ENCODE data around the gene LSAMP. TPM values are rescaled to one million over a fixed set of nuclear protein-coding genes. Genes with fewer than 3 reads are reported as not detected.

The LSAMP gene
- total RNA-seq, 6 experiments from 2014 or later, result under 0.01 to 0.22 (median 0.12) TPM; not detected in 1

DNA sequence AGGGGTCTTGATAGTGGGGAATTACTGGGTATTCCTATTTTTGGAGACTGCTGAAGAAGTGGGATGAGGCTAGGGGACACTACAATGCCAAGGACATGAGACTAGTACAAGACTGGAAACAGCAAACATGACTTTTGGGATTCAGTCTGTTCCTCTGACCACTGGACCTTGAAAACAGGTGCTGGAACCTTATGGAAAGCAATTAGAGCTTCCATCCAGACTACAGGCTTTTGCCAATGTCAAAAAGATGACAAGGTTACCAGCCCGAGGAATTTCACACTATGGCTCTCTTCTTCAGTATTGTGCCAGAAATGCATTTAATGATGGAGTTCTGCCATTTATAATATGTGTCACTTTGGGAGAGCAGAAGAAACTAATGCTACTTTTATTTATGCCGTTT, 539.4 kb downstream of the LSAMP start:
- ATAC-seq (no peak), DNase-seq (no peak)
- Histone ChIP-seq H3K27ac (no peak overlapping the region), H3K9me3 (no peaks in the 10 kb centered on the region), H3K36me3 (no peaks in the 10 kb centered on the region), H3K27me3 (no peaks in the 10 kb centered on the region), H3K4me1 (no peaks in the 10 kb centered on the region), H3K4me3 (no peak overlapping the region)
- WGBS (ENCODE audit: insufficient coverage, low coverage, low lambda C conversion rate, missing lambda C conversion rate), result 60% methylated on average over 2 of the region's 2 CpGs
- TF ChIP-seq POLR2A (IDR thresholded peaks at IDR 0.05), result no peak
- intact Hi-C loops (cut with DNase I), result no loop called here

DNA sequence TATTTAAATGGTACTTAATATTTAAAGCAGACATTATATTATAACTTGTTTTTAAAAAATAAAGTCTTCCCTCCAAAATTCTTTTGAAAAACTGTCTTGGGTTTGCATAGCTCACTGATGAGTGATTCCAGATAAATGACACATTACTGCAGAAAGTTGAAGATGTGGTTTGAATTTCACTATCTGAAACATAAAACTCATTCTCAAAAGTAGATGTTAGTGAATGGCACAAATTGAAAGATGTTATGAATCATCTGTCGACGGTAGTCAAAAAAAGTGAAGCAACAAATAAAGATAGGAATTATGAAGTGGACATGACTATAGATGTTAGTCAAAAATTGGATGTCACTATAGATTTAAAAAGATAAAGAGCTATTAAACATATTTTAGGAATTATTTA, 541.4 kb downstream of the LSAMP start:
- no peak for DNase-seq
- no peak overlapping the region for H3K4me3 ChIP-seq
- 52% methylated on average over 2 of the region's 2 CpGs for WGBS (ENCODE audit: insufficient coverage, low coverage, low lambda C conversion rate, missing lambda C conversion rate)
- TF ChIP-seq, protein P1, sequence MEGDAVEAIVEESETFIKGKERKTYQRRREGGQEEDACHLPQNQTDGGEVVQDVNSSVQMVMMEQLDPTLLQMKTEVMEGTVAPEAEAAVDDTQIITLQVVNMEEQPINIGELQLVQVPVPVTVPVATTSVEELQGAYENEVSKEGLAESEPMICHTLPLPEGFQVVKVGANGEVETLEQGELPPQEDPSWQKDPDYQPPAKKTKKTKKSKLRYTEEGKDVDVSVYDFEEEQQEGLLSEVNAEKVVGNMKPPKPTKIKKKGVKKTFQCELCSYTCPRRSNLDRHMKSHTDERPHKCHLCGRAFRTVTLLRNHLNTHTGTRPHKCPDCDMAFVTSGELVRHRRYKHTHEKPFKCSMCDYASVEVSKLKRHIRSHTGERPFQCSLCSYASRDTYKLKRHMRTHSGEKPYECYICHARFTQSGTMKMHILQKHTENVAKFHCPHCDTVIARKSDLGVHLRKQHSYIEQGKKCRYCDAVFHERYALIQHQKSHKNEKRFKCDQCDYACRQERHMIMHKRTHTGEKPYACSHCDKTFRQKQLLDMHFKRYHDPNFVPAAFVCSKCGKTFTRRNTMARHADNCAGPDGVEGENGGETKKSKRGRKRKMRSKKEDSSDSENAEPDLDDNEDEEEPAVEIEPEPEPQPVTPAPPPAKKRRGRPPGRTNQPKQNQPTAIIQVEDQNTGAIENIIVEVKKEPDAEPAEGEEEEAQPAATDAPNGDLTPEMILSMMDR (IDR thresholded peaks at IDR 0.05), result no peak
- TF ChIP-seq POLR2A (IDR thresholded peaks at IDR 0.05), result no peak
- H3K9me3 ChIP-seq, result no peaks in the 10 kb centered on the region
- H3K4me1 ChIP-seq, result no peaks in the 10 kb centered on the region
- ATAC-seq, result no peak
- intact Hi-C loops (cut with DNase I), result no loop called here
- H3K27ac ChIP-seq, result no peak overlapping the region
- no peaks in the 10 kb centered on the region for H3K36me3 ChIP-seq
- no peaks in the 10 kb centered on the region for H3K27me3 ChIP-seq

DNA sequence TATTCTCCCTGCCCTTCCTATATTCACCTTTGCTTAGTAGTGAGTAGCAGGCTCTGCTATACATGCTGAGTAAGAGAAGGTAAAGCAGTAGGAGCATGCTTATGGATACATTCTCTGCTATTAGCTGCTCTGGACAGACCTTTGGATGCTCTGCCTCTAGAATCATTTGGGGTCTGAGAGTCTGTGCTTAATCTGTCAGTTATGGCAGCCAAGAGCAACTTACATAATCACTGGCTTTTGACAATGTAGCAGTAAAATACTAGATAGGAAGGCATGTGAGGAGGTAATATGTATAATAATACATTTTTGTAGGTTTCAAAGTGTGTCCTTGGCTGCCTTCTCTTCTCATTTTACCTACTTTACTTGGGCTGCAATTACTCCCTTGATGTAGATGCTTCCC, 544.3 kb downstream of the LSAMP start:
- ATAC-seq (no peak), DNase-seq (no peak)
- TF ChIP-seq POLR2A (IDR thresholded peaks at IDR 0.05), result no peak
- Histone ChIP-seq H3K27me3 (no peaks in the 10 kb centered on the region), H3K9me3 (no peaks in the 10 kb centered on the region), H3K4me1 (no peaks in the 10 kb centered on the region), H3K4me3 (no peak overlapping the region), H3K27ac (no peak overlapping the region), H3K36me3 (no peaks in the 10 kb centered on the region)
- intact Hi-C loops (cut with DNase I), result no loop called here

DNA sequence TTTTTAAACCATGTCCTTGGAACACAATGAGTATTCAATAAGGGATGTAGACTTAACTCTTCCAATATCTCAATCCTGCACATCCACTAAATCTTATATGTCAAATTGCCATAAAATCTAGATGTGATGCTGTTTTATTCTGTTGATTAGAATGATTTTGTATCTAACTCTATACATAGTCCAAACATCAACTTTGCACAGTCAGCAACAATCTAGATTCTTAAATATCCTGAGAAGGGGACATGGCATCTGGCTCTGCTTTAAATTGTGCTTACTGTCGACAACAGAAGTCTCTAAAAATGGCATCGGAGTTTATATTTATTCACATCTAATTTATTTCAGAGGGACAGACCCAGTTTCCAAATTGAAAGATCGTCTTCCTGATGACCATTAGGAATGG, 545.8 kb downstream of the LSAMP start:
- Histone ChIP-seq H3K4me3 (no peak overlapping the region), H3K27ac (no peak overlapping the region), H3K27me3 (no peaks in the 10 kb centered on the region), H3K4me1 (no peaks in the 10 kb centered on the region), H3K9me3 (no peaks in the 10 kb centered on the region), H3K36me3 (no peaks in the 10 kb centered on the region)
- DNase-seq, result no peak
- intact Hi-C loops (cut with DNase I), result no loop called here
- ATAC-seq, result no peak
- TF ChIP-seq POLR2A (IDR thresholded peaks at IDR 0.05), result no peak
- TF ChIP-seq, protein P1 (IDR thresholded peaks at IDR 0.05), result no peak
- WGBS (ENCODE audit: insufficient coverage, low coverage, low lambda C conversion rate, missing lambda C conversion rate), result 47% methylated on average over 3 of the region's 3 CpGs

DNA sequence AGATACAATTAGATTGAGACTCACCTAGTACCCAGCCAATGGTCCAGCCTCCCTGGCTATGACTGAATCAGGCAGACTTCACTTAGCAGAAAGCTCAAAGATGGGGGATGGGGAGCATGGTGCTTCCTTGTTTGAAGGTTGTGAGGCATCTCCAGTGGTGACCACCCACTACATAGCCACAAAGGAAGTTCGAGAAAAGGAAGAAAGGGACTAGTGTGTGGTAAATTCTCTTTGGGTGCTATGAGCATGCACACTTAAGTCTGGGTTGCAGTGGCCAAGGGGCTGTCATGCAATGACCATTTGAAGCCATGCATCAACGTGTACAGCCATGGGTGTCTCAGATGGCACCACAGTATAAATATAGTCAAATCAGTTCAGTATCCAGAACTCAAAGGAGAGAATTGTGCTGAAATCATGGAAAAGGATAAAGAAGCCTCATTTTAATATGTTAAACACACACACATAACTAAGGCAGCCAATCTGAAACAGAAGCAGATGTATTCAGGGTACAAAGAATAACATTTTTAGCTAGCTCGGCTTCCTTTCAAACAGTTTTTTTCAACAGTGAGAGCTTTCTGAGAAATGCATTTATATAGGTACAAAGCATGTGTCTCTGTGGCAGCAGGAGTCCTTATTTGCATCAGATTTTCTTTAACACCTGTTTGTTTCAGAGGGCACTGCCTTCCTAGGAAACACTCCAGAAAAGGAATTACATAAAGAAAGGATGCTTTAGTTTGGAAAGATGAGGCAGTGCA, 546.5 kb downstream of the LSAMP start:
- Histone ChIP-seq H3K4me3 (no peak overlapping the region), H3K27ac (no peak overlapping the region), H3K27me3 (no peaks in the 10 kb centered on the region), H3K36me3 (no peaks in the 10 kb centered on the region), H3K4me1 (no peaks in the 10 kb centered on the region), H3K9me3 (no peaks in the 10 kb centered on the region)
- intact Hi-C loops (cut with DNase I), result no loop called here
- ATAC-seq (no peak), DNase-seq (no peak)
- TF ChIP-seq, protein P1 (IDR thresholded peaks at IDR 0.05), result no peak
- TF ChIP-seq POLR2A (IDR thresholded peaks at IDR 0.05), result no peak
- 25% methylated on average over 3 of the region's 3 CpGs for WGBS (ENCODE audit: insufficient coverage, low coverage, low lambda C conversion rate, missing lambda C conversion rate)
